Fibroblast of skin of abdomen (primary cell): Measurements from ENCODE around the gene SECTM1.

Experiments
- DNase-seq: peaks from one replicate; pipeline ENCODE4 v3.0.0-alpha.2; 2013

The SECTM1 gene

GRCh38 chr17:82277851-82278250 lies 55.7 kb downstream of the SECTM1 start:
- DNase-seq: no peak

- DNase-seq: no peak
These were observed 56.6 kb downstream of the SECTM1 start for GRCh38 chr17:82276938-82277337.

GRCh38 chr17:82275326-82275725 lies 58.2 kb downstream of the SECTM1 start:
- DNase-seq: no peak

- DNase-seq: no peak
These were observed 59.2 kb downstream of the SECTM1 start for GRCh38 chr17:82274134-82275020.

GRCh38 chr17:82273327-82274133 lies 60.0 kb downstream of the SECTM1 start, which contains the start of gene CSNK1D:
TSS of gene CSNK1D (minus strand) at chr17:82273700. CDS start at chr17:82273381, 319 bp downstream.
- DNase-seq: peak; percentile 86

GRCh38 chr17:82272495-82273326 lies 60.9 kb downstream of the SECTM1 start:
- no peak for DNase-seq

- DNase-seq: no peak
These were observed 62.2 kb downstream of the SECTM1 start for GRCh38 chr17:82271401-82271800.
